GM12874 (cell line): ENCODE data around the gene CCL22.

Experiments used
- TF ChIP-seq, protein P1 (sequence below): IDR thresholded peaks from 2 replicates; pipeline ENCODE4 v1.5.1; 2011; ENCODE audit warnings: low read depth, mild to moderate bottlenecking, control low read depth, low read length, moderate library complexity; ENCODE audit not compliant: insufficient read depth

The CCL22 gene

DNA sequence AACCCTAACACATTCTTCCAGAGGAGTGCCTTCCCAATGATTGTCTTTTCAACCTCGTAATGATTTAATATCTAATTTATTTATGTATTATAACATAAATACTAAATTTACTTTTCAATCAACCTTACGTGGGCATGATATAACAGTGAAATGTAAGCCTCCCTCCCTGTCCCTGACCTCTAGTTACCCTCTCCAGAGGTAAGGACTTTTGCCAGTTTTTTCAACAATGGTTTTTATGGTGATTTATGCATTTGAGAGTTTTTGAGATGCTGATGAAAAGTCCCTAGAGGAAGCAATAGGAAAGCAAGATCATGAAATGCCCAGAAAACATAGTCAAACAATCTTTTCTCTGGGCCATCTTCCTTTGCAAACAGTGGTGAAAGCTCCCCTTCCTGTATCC is 38.9 kb upstream of the CCL22 start:
- TF ChIP-seq, protein P1, sequence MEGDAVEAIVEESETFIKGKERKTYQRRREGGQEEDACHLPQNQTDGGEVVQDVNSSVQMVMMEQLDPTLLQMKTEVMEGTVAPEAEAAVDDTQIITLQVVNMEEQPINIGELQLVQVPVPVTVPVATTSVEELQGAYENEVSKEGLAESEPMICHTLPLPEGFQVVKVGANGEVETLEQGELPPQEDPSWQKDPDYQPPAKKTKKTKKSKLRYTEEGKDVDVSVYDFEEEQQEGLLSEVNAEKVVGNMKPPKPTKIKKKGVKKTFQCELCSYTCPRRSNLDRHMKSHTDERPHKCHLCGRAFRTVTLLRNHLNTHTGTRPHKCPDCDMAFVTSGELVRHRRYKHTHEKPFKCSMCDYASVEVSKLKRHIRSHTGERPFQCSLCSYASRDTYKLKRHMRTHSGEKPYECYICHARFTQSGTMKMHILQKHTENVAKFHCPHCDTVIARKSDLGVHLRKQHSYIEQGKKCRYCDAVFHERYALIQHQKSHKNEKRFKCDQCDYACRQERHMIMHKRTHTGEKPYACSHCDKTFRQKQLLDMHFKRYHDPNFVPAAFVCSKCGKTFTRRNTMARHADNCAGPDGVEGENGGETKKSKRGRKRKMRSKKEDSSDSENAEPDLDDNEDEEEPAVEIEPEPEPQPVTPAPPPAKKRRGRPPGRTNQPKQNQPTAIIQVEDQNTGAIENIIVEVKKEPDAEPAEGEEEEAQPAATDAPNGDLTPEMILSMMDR = no peak

DNA sequence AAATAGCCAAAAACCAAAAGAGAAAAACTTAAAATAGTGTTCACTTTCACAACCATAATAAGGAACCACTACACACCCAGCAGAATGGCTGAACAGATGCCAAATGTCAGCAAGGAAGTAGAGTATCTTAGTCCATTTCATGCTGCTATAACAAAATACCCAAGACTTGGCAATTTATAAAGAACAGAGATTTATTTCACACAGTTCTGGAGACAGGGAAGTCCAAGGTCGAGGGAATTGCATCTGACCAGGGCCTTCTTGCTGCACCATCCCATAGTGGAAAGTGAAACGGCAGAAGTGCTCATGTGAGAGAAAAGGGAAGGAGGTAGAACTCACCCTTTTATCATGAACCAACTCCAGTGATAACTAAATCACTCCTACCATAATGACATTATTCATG is 33.8 kb upstream of the CCL22 start:
- TF ChIP-seq, protein P1 = no peak

DNA sequence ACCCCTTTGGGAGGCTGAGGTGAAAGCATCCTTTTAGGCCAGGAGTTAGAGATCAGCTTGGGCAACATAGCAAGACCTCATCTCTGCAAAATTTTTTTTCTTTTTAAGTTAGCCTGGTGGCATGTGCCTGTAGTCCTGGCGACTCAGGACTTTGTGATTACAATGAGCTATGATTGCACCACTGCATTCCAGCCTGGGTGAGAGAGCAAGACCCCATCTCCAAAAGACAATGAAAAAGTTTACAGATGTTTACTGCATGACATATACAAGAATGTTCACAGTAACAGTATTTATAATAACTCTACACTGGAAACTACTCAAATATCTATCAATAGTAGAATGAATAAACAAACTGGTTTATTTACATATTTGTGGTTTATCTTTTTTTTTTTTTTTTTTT is 33.1 kb upstream of the CCL22 start:
- TF ChIP-seq, protein P1 = no peak

GRCh38 chr16:57329718-57330327 is 28.8 kb upstream of the CCL22 start:
- TF ChIP-seq, protein P1 = no peak

DNA sequence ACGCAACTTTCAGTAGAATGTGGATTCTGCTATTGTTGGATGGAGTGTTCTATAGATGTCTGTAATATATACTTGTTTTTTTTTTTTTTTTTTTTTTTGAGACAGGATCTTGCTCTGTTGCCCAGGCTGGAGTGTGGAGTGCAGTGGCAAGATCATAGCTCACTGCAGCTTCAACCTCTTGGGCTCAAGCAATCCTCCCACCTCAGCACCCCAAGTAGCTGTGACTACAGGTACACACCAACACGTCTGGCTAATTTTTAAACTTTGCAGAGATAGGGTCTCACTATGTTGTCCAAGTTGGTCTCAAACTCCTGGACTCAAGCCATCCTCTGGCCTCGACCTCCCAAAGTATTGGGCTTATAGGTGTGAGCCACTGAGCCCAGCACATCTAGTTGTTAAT is 27.2 kb upstream of the CCL22 start:
- TF ChIP-seq, protein P1 = no peak

- TF ChIP-seq, protein P1 = no peak
Measured at GRCh38 chr16:57333402-57333801, 25.2 kb upstream of the CCL22 start.

GRCh38 chr16:57335366-57335765 is 23.2 kb upstream of the CCL22 start:
- TF ChIP-seq, protein P1 = no peak
